Activated CD4-positive, alpha-beta T cell treated with anti-CD3 and anti-CD28 coated beads, Interleukin-10, Interleukin-2, amounts not matched to agents 100 ng/mL and 50 ng/mL, durations not matched to agents 16 hours and 8 hours (primary cell): Measurements from ENCODE around the gene C1QC.

Experiments used
- DNase-seq: peaks from one replicate; pipeline ENCODE4 v3.0.0-alpha.2; 2020

The C1QC gene

GRCh38 chr1:22683547-22683946, 40.1 kb downstream of the C1QC start:
- no peak for DNase-seq

GRCh38 chr1:22685591-22686059, 42.2 kb downstream of the C1QC start:
- no peak for DNase-seq

- DNase-seq: no peak
Measured at GRCh38 chr1:22687191-22687590, 43.8 kb downstream of the C1QC start.

GRCh38 chr1:22688466-22688865, 45.0 kb downstream of the C1QC start:
- DNase-seq: no peak

DNA sequence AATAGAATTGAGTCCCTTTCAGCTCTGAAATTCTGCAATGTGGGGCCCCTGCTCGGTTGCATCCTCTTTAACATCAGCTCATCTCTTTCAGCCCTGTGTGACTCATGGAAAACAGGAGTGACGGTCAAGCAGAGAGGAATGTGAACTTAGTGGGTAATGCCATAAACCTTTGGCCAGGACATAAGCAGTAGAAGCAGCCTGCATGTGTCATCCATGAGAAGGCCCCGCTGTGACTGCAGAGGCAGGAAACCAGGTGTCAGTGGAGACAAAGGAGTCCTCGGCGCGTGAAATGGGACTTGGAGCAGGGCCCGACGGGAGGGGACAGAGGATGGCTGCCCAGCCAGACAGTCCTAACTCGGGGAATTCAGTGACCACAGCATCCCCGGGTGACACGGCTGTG, 46.1 kb downstream of the C1QC start:
- no peak for DNase-seq

DNA sequence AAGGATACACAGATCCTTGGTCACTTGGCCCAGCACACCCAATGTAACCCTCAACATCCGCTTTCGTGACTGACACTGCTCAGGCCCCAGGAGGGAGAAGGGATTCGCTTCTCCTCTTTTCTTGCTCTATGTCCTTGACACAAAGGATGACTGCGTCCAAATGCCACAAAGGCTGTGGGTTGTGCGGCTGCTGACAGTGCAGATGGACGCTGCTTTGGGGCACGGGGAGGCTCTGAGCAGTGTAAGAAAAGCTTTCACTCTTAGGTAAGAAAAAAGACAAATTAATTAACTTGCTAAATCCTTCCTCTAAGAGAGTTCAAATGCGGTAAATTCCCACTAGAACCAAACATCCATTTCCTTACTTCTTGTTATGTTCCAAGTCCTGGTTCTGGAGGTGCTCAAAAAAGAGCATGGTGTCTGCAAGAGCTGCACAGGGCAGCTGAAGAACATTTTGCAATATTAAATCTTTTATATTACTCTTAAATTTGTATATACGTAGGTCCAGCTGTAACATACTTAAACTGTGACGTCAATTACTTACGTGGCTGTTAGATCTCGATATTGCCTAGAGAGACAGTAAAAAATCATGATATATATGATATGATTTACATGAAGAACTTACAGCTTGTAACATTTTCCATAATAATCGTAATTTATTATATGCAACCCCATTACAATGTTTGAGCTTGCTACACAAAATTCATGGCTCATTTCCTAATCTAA, 47.8 kb downstream of the C1QC start:
- DNase-seq: no peak

- DNase-seq: no peak
Measured at GRCh38 chr1:22694172-22694571, 50.7 kb downstream of the C1QC start.

- DNase-seq: no peak
Measured at GRCh38 chr1:22696610-22697009, 53.2 kb downstream of the C1QC start.
